ENCODE results near the gene SCAMP1.

GRCh38 chr5:78430866-78431265 lies 70.4 kb downstream of the SCAMP1 start:
- TF ChIP-seq CTCF (conservative IDR thresholded peaks at IDR 0.05; ENCODE audit: low read depth, low read length) (no peak), EZH2 (IDR thresholded peaks at IDR 0.05; ENCODE audit: low read length, unreplicated experiment) (no peak), EZH2phosphoT487 (IDR thresholded peaks at IDR 0.05; ENCODE audit: borderline replicate concordance, low read length) (no peak)

Measured in PC-3 (cell line).